ENCODE data around the gene CRIP1.

The CRIP1 gene

GRCh38 chr14:105440992-105441391 lies 45.7 kb upstream of the CRIP1 start:
- TF ChIP-seq, protein P1, sequence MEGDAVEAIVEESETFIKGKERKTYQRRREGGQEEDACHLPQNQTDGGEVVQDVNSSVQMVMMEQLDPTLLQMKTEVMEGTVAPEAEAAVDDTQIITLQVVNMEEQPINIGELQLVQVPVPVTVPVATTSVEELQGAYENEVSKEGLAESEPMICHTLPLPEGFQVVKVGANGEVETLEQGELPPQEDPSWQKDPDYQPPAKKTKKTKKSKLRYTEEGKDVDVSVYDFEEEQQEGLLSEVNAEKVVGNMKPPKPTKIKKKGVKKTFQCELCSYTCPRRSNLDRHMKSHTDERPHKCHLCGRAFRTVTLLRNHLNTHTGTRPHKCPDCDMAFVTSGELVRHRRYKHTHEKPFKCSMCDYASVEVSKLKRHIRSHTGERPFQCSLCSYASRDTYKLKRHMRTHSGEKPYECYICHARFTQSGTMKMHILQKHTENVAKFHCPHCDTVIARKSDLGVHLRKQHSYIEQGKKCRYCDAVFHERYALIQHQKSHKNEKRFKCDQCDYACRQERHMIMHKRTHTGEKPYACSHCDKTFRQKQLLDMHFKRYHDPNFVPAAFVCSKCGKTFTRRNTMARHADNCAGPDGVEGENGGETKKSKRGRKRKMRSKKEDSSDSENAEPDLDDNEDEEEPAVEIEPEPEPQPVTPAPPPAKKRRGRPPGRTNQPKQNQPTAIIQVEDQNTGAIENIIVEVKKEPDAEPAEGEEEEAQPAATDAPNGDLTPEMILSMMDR (IDR thresholded peaks at IDR 0.05; ENCODE audit: low read depth, low read length, missing control alignments), result no peak
- no peak for DNase-seq (ENCODE audit: extremely low read depth, low read depth)

GRCh38 chr14:105442125-105442524 lies 44.6 kb upstream of the CRIP1 start:
- TF ChIP-seq, protein P1 (IDR thresholded peaks at IDR 0.05; ENCODE audit: low read depth, low read length, missing control alignments), result no peak
- no peak for DNase-seq (ENCODE audit: extremely low read depth, low read depth)
- no peak overlapping the region for H3K4me3 ChIP-seq (replicated peaks; ENCODE audit: low read depth, low read length)

More at GRCh38 chr14:105440992-105441391, 45.7 kb upstream of the CRIP1 start:
- no peak overlapping the region for H3K4me3 ChIP-seq (replicated peaks; ENCODE audit: low read depth, low read length)

DNA sequence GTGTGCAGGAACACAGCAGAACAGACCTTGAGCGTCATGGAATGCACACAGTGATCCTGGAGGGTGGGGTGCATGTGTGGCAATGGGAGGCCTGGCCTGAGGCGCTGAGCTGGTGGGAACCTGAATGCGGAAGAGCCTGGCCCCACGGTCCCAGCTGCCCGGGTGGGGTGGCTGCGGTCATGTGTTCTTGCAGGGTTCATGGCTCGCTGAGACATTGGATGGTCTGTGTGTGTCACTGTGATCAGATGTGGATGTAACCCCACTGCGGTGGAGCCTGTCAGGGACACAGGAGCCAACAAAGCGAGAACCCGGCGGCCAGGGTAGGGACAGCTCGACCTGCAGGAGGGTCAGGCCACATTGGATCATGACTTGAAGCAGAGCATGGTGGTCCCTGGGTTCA lies 43.9 kb upstream of the CRIP1 start:
- TF ChIP-seq, protein P1 (IDR thresholded peaks at IDR 0.05; ENCODE audit: low read depth, low read length, missing control alignments), result no peak
- no peak overlapping the region for H3K4me3 ChIP-seq (replicated peaks; ENCODE audit: low read depth, low read length)
- no peak for DNase-seq (ENCODE audit: extremely low read depth, low read depth)

- TF ChIP-seq, protein P1 (IDR thresholded peaks at IDR 0.05; ENCODE audit: low read depth, low read length, missing control alignments), result no peak
These were observed 41.8 kb upstream of the CRIP1 start for GRCh38 chr14:105444859-105445258.

DNA sequence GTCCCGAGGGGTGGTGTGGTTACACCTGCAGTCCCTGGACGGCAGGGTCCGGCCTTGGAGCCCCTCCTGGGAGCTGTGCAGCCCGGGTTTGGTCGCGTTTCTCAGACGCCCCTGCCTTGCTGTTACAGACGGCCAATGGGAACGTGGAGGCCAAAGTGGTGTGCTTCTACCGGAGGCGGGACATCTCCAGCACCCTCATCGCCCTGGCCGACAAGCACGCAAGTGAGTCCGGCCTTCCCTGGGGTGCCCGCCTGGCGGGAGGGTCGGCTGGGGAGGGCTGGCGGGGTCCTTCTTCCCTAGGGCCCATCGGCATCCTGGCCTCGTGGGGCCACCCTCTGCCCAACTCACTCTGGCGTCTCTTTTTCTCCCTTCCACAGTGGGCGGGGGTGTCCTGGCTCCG lies 41.4 kb upstream of the CRIP1 start:
- no peak for DNase-seq (ENCODE audit: extremely low read depth, low read depth)
- H3K4me3 ChIP-seq (replicated peaks; ENCODE audit: low read depth, low read length), result no peak overlapping the region
- TF ChIP-seq, protein P1 (IDR thresholded peaks at IDR 0.05; ENCODE audit: low read depth, low read length, missing control alignments), result no peak

More at GRCh38 chr14:105444859-105445258, 41.8 kb upstream of the CRIP1 start:
- DNase-seq (ENCODE audit: extremely low read depth, low read depth), result no peak
- H3K4me3 ChIP-seq (replicated peaks; ENCODE audit: low read depth, low read length), result no peak overlapping the region

DNA sequence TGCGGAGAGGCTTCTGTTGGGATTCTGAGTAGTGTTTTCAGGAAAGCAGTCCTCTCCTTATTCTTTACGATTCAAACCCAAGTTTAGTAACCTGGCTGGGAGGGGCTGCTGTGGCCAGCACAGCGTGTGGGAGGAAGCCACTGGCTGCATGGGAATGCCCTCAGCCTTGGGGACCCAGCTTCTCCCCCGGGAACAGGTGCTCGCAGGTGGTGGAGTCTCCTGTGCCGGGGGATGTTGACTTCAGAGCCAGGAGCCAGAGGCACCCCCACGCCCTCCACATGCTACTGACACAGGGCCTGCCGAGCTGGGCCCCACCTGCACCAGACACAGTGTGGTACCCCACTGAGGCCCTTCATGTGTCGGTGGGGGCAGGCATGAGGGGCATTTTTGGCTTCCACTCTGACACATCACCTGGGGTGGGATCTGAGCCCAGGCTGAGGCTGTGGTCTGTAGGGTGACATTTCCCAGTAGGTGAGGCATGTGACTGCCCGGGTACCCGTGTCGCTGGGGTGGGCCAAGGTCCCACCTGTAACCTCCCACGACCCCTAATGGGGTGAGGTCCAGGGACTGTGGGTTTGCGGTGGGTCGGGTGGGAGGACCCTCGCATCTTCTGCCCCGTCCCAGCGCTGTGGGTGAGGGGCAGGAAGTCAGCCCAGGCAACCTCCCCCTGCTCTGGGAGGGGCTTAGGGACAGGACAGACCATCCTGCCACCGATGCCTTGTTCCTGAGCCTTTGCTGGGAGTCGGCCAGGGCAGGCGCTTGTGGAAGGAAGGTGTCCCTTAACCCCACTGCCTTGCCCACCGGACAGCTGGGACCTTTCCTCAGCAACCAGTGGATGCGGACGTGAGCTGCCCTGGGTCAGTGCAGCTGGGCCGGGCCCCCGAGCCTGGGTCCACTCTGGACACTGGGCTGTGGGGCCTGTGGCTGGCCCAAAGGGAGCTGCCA lies 40.5 kb upstream of the CRIP1 start:
- TF ChIP-seq, protein P1 (IDR thresholded peaks at IDR 0.05; ENCODE audit: low read depth, low read length, missing control alignments), result no peak
- no peak for DNase-seq (ENCODE audit: extremely low read depth, low read depth)

More for the DNA sequence above, 40.5 kb upstream of the CRIP1 start:
- H3K4me3 ChIP-seq (replicated peaks; ENCODE audit: low read depth, low read length), result no peak overlapping the region

All from HFF-Myc (cell line).